Measurements from ENCODE around the gene MGAT2.

- TF ChIP-seq CTCF (IDR thresholded peaks at IDR 0.05) (no peak), POLR2AphosphoS5 (IDR thresholded peaks at IDR 0.05) (no peak)
Observed at GRCh38 chr14:49654511-49654910, 33.9 kb downstream of the MGAT2 start.
